SK-N-MC (cell line): ENCODE measurements around the gene ASB3.

Source experiments
- EZH2 ChIP-seq: fragments of 200-600 bp; sonication (generic); IDR thresholded peaks from one replicate; pipeline ENCODE4 v1.6.1; 2017; ENCODE audit warnings: antibody characterized with exemption
- FOXP2 ChIP-seq: optimal IDR thresholded peaks from 2 replicates; pipeline ENCODE3; 2011; ENCODE audit warnings: mild to moderate bottlenecking, moderate library complexity; ENCODE audit not compliant: insufficient read depth; ENCODE audit errors: extremely low read length, control extremely low read depth
- POLR2AphosphoS5 ChIP-seq: IDR thresholded peaks from 2 replicates; pipeline ENCODE4 v1.6.1; 2012; ENCODE audit warnings: mild to moderate bottlenecking, low read depth, low read length, borderline replicate concordance

DNA sequence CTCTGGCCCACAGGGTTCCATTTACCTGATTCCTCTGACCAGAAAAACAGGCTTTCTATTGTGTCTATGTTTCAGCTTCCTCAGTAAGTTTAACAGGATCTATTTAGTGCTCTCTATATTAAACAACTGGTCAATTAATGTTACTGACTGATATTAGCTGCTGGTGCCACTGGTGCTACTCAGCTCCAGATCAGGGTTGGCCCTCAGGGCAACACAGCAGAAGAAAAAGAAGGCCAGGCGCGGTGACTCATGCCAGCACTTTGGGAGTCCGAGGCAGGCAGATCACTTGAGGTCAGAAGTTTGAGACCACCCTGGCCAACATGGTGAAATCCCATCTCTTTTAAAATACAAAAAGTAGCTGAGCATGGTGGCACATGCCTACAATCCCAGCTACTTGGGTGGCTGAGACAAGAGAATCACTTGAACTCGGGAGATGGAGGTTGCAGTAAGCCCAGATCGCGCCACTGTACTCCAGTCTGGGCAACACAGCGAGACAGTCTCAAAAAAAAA is 75.4 kb downstream of the ASB3 start:
- TF ChIP-seq POLR2AphosphoS5 (no peak), FOXP2 (no peak), EZH2 (no peak)
